SKM-1 (cell line): ENCODE measurements around the gene PNPLA7.

Experiments used
- DNase-seq: peaks from one replicate; lab custom pipeline; 2025; ENCODE audit not compliant: unreplicated experiment; lab: John Stamatoyannopoulos, UW

Gene PNPLA7

GRCh38 chr9:137437691-137438590, 112.3 kb downstream of the PNPLA7 start:
- DNase-seq, result no peak

DNA sequence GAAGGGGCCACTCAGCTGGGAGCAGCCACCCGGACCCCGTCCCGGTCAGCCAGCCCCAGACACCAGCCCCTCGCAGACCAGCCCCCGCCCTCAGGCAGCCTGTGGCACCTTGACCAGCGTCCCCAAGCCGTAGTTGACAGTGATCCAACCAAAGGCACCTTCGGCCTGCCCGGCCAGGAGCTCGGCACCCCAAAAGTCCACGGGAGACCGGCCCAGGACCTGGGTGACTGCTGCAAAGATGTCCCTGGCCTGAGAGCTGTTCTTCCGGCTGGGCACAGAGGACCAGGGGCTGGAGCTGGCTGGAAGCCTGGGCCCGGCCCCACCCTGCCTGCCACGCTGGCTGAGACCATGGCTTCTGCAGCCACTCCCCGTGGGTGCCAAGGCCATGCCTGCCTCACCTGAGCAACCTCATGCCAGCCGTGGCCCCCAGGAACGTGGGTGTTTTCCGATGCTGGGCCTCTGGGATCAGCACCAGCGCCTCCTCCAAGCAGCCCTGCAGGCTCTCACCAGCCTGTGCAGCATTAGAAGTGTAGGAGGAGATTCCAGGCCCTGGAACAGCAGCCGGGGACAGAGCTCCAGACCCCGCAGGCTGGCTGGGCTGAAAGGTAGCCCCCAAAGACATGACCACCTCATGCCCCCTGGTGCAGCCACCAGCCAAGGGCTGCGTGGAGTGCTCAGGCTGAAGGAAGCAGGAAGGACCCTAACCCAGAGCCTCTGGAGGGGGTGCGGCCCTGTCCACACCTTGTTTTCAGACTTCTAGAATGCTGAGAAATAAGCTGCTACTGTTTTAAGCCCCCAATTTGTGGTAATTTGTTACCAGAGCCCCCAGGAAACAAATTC, 113.2 kb downstream of the PNPLA7 start:
- no peak for DNase-seq

DNA sequence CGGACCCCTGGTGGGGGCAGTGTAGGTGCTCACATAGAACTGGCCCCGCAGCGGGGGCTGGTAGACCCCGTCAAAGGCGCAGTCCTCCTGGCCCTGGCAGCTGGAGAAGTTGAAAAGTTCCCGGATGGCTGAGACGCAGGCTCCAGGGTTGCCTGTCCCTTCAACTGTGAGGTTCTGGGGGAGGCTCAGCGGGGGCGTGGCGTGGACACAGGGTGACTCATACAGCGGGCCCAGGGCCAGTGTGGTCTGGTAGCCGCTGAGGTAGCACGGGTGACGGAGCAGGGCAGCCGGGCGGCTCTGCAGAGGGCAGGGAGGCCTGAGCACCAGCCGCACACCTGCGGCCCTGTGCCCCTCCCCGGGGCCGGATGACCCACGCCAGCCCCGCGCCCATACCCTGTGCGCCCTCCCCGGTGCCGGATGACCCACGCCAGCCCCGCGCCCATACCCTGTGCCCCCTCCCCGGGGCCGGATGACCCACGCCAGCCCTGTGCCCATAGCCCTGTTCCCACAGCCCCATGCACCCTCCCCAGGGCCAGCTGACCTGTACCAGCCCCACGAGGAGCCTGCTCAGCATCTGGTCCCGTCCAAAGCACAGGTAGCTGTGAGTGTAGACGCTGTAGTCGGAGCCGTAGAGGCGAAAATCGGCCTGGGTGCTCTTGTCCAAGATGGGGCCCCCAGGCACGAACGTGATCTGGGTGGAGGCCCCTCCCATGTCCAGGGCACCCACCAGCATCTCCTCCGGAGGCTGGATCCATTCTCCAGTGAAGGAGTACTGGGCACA, 114.0 kb downstream of the PNPLA7 start:
- no peak for DNase-seq

- DNase-seq, result no peak
These were observed 114.8 kb downstream of the PNPLA7 start for GRCh38 chr9:137435381-137435891.

- DNase-seq, result no peak
These were observed 115.5 kb downstream of the PNPLA7 start for GRCh38 chr9:137434498-137435380.

DNA sequence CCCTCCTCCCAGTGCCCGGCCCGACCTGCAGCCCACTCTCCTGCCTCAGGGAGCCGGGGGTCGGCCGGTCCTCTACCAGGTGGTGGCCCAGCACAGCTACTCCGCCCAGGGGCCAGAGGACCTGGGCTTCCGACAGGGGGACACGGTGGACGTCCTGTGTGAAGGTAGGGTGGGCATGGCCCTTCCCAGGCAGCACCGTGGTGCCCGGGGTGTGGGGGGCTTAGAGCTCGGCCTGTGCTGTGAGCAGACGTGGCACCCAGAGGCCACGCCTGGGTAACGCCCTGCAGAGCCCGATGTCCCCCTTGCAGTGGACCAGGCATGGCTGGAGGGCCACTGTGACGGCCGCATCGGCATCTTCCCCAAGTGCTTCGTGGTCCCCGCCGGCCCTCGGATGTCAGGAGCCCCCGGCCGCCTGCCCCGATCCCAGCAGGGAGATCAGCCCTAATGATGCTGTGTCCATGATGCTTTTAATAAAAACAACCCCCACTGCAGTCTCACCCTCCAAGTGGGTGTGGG, 116.2 kb downstream of the PNPLA7 start:
- no peak for DNase-seq

- DNase-seq, result no peak
These were observed 116.8 kb downstream of the PNPLA7 start for GRCh38 chr9:137433349-137433915.

GRCh38 chr9:137432687-137433348, 117.4 kb downstream of the PNPLA7 start:
- DNase-seq, result no peak

GRCh38 chr9:137431416-137431931, 118.7 kb downstream of the PNPLA7 start:
- no peak for DNase-seq

DNA sequence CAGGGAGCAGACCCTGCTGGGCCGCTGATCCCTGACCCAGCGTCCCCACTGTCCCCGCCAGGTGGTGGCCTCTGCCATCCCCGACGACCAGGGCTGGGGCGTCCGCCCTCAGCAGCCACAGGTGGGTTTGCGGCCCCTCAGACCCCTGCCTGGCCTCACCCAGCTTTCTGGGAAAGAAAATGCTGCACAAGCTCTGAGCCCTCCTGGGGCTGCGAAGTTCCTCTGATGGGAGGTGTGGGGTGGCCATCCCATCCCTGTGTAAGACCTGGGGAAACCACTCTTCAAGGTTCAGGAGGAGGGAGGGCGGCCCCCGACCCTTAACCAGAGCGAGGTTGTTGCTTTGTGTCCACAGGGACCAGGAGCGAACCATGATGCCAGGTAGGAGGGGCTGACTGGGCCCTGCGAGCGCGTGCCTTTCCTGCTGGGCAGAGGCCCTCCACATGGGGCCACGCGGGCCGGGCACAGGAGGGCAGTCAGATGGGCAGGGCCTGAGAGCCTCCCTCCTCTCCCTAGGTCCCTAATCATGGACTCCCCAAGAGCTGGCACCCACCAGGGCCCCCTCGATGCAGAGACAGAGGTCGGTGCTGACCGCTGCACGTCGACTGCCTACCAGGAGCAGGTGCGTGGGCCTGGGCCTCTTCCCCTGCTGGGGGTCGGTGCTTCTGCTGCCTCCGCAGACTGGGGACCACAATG, 119.3 kb downstream of the PNPLA7 start:
- DNase-seq, result no peak

- no peak for DNase-seq
These were observed 120.1 kb downstream of the PNPLA7 start for GRCh38 chr9:137429974-137430722.

GRCh38 chr9:137429546-137429890, 120.7 kb downstream of the PNPLA7 start:
- no peak for DNase-seq

DNA sequence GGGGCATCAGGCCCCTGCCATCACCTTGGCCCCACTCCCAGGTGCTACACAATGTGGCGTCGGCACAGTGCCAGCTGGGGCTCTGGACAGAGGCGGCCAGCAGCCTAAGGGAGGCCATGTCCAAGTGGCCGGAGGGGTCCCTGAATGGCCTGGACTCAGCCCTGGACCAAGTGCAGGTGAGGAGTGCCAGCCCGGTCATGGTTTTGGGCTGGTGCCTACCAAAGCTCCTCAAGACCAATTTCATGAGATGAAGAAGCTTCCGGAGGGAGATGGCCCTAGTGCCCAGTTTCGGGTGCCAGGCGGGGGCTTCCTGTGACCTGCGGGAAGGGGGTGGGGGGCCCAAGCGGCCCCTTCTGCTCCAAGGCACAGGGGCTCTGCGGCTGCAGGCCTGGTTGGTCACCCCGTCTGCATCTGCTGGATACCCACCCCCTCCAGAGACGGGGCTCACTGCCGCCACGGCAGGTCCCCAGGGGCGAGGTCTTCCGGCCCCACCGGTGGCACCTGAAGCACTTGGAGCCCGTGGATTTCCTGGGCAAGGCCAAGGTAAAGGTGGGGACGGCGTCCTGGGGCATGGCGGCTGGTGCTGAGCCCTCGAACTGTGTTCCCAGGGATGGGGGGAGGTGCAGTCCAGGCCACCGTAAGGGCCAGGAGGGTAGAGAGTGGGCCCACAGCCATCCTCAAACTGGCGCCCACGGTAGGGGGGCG, 121.2 kb downstream of the PNPLA7 start:
- DNase-seq, result no peak

- DNase-seq, result no peak
These were observed 121.9 kb downstream of the PNPLA7 start for GRCh38 chr9:137428311-137428630.

GRCh38 chr9:137427454-137428310, 122.5 kb downstream of the PNPLA7 start:
- no peak for DNase-seq

DNA sequence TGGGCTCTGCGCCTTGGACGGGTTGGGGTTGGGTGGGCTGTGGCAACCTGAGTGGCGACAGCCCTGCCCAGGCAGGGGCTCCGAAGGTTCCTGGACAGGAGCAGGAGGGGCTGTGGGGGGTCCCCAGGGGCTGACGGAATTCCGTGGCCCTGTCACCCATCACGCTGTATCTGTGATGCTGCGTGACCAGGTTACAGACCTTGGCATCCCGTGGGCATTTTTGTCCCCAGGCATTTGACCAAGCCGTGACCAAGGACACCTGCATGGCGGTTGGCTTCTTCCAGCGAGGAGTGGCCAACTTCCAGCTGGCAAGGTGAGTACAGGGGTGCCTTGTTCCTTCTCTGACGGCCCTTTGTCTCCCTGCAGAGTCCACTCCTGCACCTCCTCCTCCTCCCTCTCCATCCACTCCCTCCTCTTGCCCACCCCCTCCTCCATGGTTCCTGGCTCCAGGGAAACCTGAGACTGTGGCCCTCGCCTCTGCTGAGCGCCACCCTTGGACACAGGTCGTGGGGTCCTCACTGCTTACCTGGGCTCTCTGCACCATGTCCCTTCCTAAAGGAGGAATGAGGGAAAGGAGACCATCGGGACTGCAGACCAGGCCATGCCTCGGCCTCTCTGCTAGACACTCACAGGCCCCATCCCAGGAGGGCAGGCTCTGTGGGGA, 124.1 kb downstream of the PNPLA7 start:
- no peak for DNase-seq
